ENCODE results near the gene OSTM1. TPM values are rescaled to one million over a fixed set of nuclear protein-coding genes. Genes with fewer than 3 reads are reported as not detected.

Gene OSTM1
- total and polyA plus RNA-seq, 10 donors = 12.5 to 146 (median 57.0) TPM

DNA sequence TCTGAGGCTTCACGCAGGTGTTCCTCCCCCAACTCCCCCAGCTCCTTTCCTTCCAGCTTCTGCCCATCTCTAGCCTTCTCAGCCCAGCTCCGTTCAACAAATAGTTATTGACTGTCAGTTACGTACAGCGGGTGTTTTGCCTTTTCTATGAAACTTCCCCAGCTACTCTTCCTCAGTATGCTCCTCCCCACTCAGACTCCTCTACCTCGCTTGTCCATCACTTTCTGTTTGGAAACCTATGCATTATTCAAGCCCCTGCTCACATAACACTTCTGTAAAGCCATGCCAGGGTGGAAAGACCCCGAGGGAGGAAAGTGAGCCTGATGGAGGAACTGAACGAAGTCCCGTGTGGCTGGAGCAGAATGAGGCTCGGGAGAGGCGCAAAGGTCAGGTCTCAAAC lies 47.1 kb upstream of the OSTM1 start:
- TF ChIP-seq POLR2AphosphoS5 (IDR thresholded peaks at IDR 0.05) (no peak), POLR2A (IDR thresholded peaks at IDR 0.05) (no peak)
- TF ChIP-seq, protein P1, sequence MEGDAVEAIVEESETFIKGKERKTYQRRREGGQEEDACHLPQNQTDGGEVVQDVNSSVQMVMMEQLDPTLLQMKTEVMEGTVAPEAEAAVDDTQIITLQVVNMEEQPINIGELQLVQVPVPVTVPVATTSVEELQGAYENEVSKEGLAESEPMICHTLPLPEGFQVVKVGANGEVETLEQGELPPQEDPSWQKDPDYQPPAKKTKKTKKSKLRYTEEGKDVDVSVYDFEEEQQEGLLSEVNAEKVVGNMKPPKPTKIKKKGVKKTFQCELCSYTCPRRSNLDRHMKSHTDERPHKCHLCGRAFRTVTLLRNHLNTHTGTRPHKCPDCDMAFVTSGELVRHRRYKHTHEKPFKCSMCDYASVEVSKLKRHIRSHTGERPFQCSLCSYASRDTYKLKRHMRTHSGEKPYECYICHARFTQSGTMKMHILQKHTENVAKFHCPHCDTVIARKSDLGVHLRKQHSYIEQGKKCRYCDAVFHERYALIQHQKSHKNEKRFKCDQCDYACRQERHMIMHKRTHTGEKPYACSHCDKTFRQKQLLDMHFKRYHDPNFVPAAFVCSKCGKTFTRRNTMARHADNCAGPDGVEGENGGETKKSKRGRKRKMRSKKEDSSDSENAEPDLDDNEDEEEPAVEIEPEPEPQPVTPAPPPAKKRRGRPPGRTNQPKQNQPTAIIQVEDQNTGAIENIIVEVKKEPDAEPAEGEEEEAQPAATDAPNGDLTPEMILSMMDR (IDR thresholded peaks at IDR 0.05 in 8 of 11, conservative IDR thresholded peaks at IDR 0.05 in 3 of 11) = no peak

GRCh38 chr6:108120311-108120710 lies 45.8 kb upstream of the OSTM1 start:
- intact Hi-C loops (cut with DNase I; ENCODE audit: low total_unique reads) = no loop called here
- TF ChIP-seq, protein P1 (IDR thresholded peaks at IDR 0.05 in 8 of 11, conservative IDR thresholded peaks at IDR 0.05 in 3 of 11) = no peak
- TF ChIP-seq POLR2A (IDR thresholded peaks at IDR 0.05) (no peak), POLR2AphosphoS5 (IDR thresholded peaks at IDR 0.05) (no peak)
- no peak overlapping the region for H3K4me3 ChIP-seq
- peaks cover 20 to 45% (median 39%) of the 10 kb centered on the region in 6 donors for H3K4me1 ChIP-seq
- H3K36me3 ChIP-seq = no peaks in the 10 kb centered on the region
- H3K27ac ChIP-seq = no peak overlapping the region
- no peaks in the 10 kb centered on the region for H3K9me3 ChIP-seq
- DNase-seq = no peak
- H3K27me3 ChIP-seq (replicated peaks in 1 of 7) = peaks cover 7 to 100% (median 62%) of the 10 kb centered on the region in 7 donors
- WGBS, 5 donors = 53 to 70% (median 59%) methylated on average over 12 of the region's 12 CpGs

More for the DNA sequence above, 47.1 kb upstream of the OSTM1 start:
- H3K27ac ChIP-seq = no peak overlapping the region
- no peak for DNase-seq
- H3K4me1 ChIP-seq = peaks cover 15 to 32% (median 29%) of the 10 kb centered on the region in 6 donors
- no peaks in the 10 kb centered on the region for H3K9me3 ChIP-seq
- intact Hi-C loops (cut with DNase I; ENCODE audit: low total_unique reads) = no loop called here
- 19 to 53% (median 32%) methylated on average over 10 of the region's 10 CpGs for WGBS, 5 donors
- no peak overlapping the region for H3K4me3 ChIP-seq
- H3K36me3 ChIP-seq = no peaks in the 10 kb centered on the region
- peaks cover 5 to 100% (median 49%) of the 10 kb centered on the region in 7 donors for H3K27me3 ChIP-seq (replicated peaks in 1 of 7)

DNA sequence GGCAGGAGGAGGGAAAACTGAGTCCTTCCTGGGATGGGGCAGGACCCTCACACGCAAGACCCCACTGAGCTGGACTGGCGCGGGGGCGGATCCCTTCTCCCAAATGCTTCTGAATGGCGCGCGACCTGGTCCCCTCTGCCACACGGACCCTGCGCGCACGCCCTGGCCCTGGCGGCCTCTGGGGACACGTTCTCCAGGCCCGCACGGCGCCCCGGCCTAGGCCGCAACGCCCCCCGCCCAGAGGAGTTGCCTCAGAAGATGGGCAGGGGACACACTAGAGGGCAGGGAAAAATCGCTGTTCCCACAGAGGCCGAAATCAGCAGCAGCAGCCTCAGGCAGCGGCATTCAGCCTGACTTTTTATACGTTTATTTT lies 45.2 kb upstream of the OSTM1 start:
- 12 to 34% (median 28%) methylated on average over 15 to 24 of the region's 24 CpGs for WGBS, 5 donors
- H3K9me3 ChIP-seq = no peaks in the 10 kb centered on the region
- intact Hi-C loops (cut with DNase I; ENCODE audit: low total_unique reads) = no loop called here
- no peak for DNase-seq
- H3K4me1 ChIP-seq = peaks cover 26 to 50% (median 44%) of the 10 kb centered on the region in 6 donors
- H3K27me3 ChIP-seq (replicated peaks in 1 of 7) = peaks cover 7 to 100% (median 67%) of the 10 kb centered on the region in 7 donors
- peak overlapping the region in 2 of 8 donors; percentile 83 to 94 for H3K4me3 ChIP-seq
- H3K27ac ChIP-seq = no peak overlapping the region
- TF ChIP-seq, protein P1 (IDR thresholded peaks at IDR 0.05 in 8 of 11, conservative IDR thresholded peaks at IDR 0.05 in 3 of 11) = no peak
- TF ChIP-seq POLR2AphosphoS5 (IDR thresholded peaks at IDR 0.05) (no peak), POLR2A (IDR thresholded peaks at IDR 0.05) (no peak)
- H3K36me3 ChIP-seq = no peaks in the 10 kb centered on the region

GRCh38 chr6:108118810-108119768 lies 44.5 kb upstream of the OSTM1 start:
- Histone ChIP-seq H3K4me3 (peak overlapping the region; percentile 13 to 94 (median 77)), H3K27me3 (replicated peaks in 1 of 7) (peaks cover 7 to 100% (median 69%) of the 10 kb centered on the region in 7 donors)

More at GRCh38 chr6:108118810-108119768, 44.5 kb upstream of the OSTM1 start:
- no peak overlapping the region for H3K27ac ChIP-seq
- H3K9me3 ChIP-seq = no peaks in the 10 kb centered on the region
- no peak for TF ChIP-seq POLR2A (IDR thresholded peaks at IDR 0.05)
- TF ChIP-seq, protein P1 (IDR thresholded peaks at IDR 0.05 in 8 of 11, conservative IDR thresholded peaks at IDR 0.05 in 3 of 11) = no peak
- no peak for TF ChIP-seq POLR2AphosphoS5 (IDR thresholded peaks at IDR 0.05)
- WGBS, 5 donors = 2 to 5% (median 3%) methylated on average over 61 to 67 of the region's 67 CpGs
- intact Hi-C loops (cut with DNase I; ENCODE audit: low total_unique reads) = no loop called here
- DNase-seq = no peak
- peaks cover 26 to 57% (median 51%) of the 10 kb centered on the region in 6 donors for H3K4me1 ChIP-seq
- no peaks in the 10 kb centered on the region for H3K36me3 ChIP-seq
